Stimulated activated CD4-positive, alpha-beta T cell treated with anti-CD3 and anti-CD28 coated beads, Interleukin-12 subunit alpha, Interleukin-12 subunit beta, amount 100 ng/mL, for 24 hours (primary cell): ENCODE data around the gene CFAP74.

Experiments
- DNase-seq, 2 experiments: peaks; one replicate each; pipeline ENCODE4 v3.0.0-alpha.2; 2020; ENCODE audit warnings: low read depth in 2 of 2

The CFAP74 gene

GRCh38 chr1:2021550-2021949 lies 18.0 kb upstream of the CFAP74 start:
- DNase-seq, result no peak

DNA sequence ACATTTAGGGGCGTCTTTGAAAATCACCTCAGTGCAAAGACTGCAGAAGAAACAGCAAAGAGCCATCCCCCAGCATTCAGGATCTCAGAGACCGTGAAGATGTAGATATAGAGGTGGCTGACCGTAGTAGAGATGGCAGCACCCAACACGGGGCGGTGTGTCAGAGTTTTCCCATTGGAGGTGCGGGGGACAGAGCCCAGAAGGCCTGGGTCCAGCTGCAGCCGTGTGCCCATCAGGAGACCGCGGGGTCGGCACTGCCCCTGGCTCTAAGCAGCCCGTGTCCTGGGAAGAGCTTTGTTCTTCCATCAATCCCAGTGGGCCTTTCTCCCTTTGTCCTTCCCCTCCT lies 16.7 kb upstream of the CFAP74 start:
- DNase-seq, result no peak

- DNase-seq, result no peak
These were observed 16.2 kb upstream of the CFAP74 start for GRCh38 chr1:2019571-2020309.

DNA sequence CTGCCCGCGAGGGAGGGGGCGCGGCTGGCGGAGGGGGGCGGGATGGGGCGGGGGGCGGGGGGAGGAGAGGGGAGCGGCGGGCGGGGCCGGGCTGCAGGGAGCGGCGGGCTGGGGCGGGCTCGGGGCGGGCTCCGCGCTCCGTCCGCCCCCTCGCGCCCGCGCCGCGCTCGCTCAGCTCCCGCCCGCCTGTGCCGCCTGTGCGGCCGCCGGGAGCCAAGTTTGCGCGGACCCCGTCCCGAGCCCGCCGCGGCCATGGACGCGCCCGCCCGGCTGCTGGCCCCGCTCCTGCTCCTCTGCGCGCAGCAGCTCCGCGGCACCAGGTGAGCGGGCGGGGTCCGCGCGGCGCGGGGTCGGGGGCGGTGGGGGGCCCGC lies 15.6 kb upstream of the CFAP74 start, which contains the start of gene GABRD:
TSS of gene GABRD (plus strand) at position 174 of the 372 bp plus-strand sequence. CDS start at position 253, 79 bp downstream.
- no peak for DNase-seq

- DNase-seq, result no peak
These were observed 14.9 kb upstream of the CFAP74 start for GRCh38 chr1:2018217-2019171.

DNA sequence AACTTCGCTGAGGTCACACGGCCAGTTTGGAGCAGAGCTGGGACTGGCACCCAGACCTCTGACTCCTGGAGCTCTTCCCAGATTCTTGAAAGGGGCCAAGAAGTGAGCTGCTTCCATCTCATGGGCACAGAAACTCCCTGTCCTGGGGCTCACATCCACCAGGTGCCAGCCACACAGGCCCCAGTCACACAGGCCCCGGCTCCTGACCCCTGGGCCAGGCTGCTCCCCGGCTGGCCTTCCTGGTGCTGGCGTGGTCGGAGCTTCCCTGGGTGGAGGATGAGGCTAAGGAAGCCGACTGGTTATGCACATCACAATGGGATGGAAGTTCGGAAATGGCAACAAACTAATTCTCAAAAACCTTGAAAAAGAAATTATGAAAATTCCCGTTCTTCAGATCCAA lies 12.5 kb upstream of the CFAP74 start:
- no peak for DNase-seq

DNA sequence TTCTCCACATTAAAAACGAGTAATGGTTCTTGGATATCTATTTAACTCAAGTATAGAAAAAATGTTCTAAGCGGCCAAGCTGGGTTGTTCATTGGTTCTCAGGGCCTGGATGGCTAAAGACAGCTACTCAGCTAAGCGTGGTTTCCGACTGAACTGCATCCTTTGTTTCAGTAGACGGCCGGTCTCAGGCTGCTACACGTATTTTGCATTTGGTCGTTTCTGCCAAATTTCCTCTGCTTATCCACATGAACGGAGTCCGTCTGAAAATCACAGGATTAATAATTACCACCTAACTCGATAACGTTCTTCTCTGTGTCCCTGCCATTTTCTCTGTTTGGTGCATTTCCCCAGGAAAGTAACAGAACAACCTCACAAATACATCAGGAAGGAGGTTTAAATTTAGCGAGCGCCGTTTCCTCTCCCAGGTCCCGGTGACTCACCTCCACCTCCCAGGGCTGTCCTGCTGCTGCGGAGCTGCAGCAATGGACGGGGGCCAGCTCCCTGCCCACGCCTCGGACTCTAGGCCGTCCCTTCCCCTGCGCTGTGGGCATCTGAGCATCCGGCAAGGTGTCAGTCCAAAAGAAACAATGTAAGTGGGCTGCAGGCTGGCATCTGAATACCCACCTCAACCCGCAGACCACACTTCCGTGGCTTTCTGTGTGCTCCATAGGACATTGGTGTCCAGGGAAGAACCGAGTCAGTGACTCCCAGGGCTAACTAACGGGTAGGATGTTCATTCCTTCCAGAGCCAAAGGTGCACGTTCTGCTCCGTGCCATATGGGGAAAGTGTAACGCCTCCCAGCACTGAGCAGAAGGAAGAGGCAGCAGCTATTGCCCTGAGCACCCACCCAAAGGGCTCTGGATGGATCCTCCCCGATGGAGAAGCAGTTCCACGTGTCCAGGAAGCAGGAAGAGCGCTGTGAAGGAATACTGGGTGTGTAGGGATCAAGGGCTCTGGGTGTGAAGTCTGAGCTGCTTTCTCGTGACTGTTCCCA lies 11.5 kb upstream of the CFAP74 start:
- DNase-seq, result no peak

- no peak for DNase-seq
These were observed 10.6 kb upstream of the CFAP74 start for GRCh38 chr1:2014181-2014580.

DNA sequence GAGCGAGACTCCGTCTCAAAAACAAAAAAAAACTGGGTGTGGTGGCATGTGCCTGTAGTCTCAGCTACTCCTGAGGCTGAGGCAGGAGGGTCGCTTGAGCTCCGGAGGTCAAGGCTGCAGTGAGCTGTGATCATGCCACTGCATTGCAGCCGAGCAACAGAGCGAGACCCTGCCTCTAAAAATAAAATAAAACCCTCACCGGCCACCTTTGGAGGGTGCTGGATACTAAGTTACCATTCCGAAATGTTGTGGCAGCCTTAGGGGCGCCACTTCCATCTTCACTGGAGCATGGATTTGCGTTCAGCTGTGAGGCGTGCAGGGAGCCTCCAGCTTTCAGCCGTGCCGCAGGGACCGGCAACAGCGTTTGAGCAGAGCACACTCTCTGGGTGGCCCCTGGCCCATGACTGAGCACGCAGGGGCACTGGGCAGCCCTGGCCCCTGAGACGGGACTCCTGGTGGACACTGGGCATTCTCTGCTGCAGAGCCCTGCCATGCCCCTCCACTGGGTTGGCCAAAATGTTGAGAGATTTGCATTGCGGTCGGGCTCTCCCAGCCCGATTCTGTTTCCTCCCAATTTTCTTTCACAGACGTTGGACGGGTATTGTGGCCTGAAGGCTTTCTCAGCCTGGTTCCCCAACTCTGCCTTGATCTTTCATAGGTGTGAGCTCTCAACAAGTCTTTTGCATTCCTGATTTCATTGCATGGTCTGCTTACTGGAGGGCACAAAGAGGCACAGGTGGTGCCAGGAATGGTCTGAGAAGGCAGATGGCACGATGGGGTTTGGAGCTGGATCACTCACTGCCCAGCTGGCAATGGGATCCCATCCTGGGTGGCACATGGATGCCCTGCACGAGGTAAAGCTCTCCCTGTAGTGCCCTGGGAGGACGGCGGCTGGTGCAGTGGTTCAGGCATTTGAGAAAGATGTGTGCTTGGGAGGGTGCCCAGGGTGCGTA lies 5.8 kb upstream of the CFAP74 start:
- no peak for DNase-seq

DNA sequence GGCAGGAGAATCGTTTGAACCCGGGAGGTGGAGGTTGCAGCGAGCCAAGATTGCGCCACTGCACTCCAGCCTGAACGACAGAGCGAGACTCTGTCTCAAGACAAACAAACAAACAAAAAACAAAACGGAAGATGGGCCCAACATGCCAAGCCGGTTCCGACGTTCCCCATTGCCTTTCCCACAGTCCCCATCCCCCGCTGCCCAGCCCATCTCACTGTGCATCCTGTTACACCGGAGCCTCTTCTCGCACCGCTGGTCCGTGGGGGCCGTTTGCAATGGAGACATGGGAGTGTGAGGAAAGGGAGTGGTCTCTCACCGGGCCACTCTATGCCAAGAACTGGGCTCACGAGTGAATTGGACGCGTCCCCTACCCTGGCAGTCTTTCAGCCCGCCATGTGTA lies 1.3 kb upstream of the CFAP74 start:
- DNase-seq, result no peak

- no peak for DNase-seq
These were observed 1.7 kb downstream of the CFAP74 start for GRCh38 chr1:2001773-2002411.

DNA sequence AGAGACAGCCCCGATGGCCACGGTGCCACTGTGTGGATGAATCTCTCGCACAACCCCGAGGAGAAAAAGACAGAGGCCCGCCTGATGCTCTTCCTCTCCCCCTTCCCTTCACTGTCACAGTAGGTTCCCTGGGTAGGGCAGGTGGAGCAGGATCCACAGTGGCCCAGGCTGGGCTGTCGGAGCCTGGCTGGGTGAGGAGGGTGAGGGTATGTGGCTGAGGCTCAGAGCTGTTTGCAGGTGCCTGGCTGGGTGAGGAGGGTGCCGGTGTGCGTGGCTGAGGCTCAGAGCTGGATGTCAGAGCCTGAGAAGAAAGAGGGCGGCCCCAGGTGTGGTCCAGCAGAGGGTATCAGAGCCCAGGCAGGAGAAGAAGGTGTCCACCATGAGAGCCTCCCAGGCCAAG lies 2.7 kb downstream of the CFAP74 start:
- no peak for DNase-seq

- no peak for DNase-seq
These were observed 3.2 kb downstream of the CFAP74 start for GRCh38 chr1:2000432-2000831.

DNA sequence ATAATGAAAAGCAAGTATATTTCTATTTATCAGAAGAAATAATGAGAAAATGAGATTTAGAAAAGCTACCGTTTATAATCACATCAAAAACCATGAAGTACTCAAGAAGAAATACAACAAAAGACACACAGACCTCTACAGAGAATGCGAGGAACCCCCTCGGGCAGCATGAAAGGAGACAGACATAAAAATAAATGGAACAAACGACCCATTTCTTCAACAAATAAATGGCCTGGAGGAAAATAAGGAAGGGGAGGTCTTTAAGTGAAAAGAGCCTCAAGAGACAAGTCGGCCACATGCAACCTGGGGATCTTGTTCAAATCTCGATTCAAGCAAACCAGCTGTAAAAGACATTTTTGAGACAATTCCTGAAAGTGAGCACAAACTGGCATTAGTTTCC lies 6.0 kb downstream of the CFAP74 start:
- no peak for DNase-seq

GRCh38 chr1:1996207-1996651 lies 7.4 kb downstream of the CFAP74 start:
- DNase-seq, result no peak

GRCh38 chr1:1994536-1994935 lies 9.1 kb downstream of the CFAP74 start:
- no peak for DNase-seq

DNA sequence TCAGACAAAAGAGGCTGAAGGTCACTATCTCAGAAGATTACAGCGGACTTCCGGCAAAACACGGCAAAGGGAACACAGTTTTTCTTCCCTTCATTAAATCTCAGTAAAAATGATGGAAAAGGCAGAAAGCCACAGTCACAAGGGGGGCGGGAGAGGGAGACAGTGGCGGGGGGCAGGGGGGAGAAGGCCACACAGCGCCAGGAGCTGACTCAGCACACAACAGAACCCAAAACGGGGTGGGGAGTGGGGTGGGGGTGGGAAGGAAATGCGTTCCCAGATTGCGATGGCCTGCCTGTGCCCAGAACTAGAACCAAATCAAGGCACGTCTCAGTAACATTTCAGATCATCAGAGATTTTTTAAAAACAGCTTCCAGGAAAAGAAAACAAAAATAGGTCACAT lies 13.4 kb downstream of the CFAP74 start:
- no peak for DNase-seq

- DNase-seq, result no peak
These were observed 13.8 kb downstream of the CFAP74 start for GRCh38 chr1:1989789-1990188.

GRCh38 chr1:1989102-1989542 lies 14.5 kb downstream of the CFAP74 start:
- DNase-seq, result no peak
